ENCODE data around the gene UBE4A. TPM values are rescaled to one million over a fixed set of nuclear protein-coding genes. Genes with fewer than 3 reads are reported as not detected.

UBE4A gene
- total and polyA plus RNA-seq, 9 of the 15 experiments (the other 6 are each of a cell fraction or from before 2014, with no cell fraction given) = 13.5 to 45.2 (median 26.8) TPM

DNA sequence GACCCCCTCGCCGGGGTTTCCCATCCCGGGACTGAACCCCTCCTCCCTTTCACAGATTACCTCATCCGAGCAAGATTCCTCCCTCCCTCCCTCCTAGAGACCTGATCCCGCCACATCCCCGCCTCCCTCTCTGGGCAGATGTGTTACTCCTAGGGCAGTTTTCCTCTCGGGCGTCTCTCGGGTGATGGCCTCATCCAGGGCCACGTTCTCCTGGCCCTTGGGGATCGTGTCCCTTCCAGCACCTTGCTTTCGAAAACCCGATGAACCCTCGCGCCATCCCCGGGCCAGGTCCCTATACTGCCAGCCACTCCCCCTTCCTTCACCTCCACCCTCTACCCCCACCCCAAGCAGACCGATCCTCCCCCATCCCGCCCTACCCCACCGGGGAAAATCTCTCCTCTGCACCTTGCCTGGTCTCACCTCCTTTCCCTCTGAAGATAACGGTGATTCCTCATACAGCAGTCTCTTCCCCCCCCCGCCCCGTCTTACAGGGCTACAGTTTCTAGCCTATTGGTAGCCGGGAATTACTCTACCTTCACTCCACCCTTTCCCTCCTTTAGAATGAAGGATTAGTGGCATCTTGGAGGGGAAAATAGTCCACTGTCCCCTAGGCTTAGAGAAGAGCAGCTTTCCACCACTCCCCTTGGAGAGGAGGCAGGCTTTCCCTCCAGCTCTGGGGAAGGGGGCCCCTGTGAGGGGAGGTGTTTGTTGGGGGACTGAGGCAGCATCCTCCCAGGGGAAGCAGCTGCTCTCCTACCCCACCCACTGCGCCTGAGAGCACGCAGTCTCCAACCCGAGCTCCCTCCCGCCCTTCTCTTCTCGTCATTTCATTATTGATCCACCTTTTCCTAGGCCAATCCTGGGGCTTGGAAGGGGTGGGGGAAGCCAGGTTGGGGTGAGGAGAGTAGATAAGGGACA is 78.1 kb downstream of the UBE4A start (continued):
- TF ChIP-seq POLR2B (IDR thresholded peaks at IDR 0.05; ENCODE audit: low read depth, partially characterized antibody) (no peak), FOSL1 (tag; conservative IDR thresholded peaks at IDR 0.05) (no peak), MIER1 (IDR thresholded peaks at IDR 0.05; ENCODE audit: low read depth) (no peak), DIDO1 (tag; IDR thresholded peaks at IDR 0.05; ENCODE audit: low read depth) (no peak), ZFX (CRISPR knock-in tag; IDR thresholded peaks at IDR 0.05) (no peak), NCOR1 (IDR thresholded peaks at IDR 0.05) (peak; percentile 77), NELFE (IDR thresholded peaks at IDR 0.05; ENCODE audit: insufficient read depth, insufficient read length) (no peak), POLR2AphosphoS2 (IDR thresholded peaks at IDR 0.05; ENCODE audit: low read length) (no peak), SAP30 (IDR thresholded peaks at IDR 0.05; ENCODE audit: borderline replicate concordance, insufficient read depth, low read depth, low read length, poor library complexity, severe bottlenecking) (peak; percentile 43), ZNF274 (IDR thresholded peaks at IDR 0.05; ENCODE audit: borderline replicate concordance, low read depth, low read length) (no peak), ZNF561 (CRISPR knock-in tag; conservative IDR thresholded peaks at IDR 0.05) (no peak), TBP (optimal IDR thresholded peaks at IDR 0.05; ENCODE audit: low read depth, low read length) (peak; percentile 27), HMG20B (CRISPR knock-in tag; IDR thresholded peaks at IDR 0.05) (no peak), ZNF583 (CRISPR knock-in tag; IDR thresholded peaks at IDR 0.05) (no peak), JUNB (CRISPR knock-in tag; conservative IDR thresholded peaks at IDR 0.05) (no peak), SP2 (IDR thresholded peaks at IDR 0.05; ENCODE audit: extremely low read depth, low read depth, low read length, poor library complexity, severe bottlenecking) (no peak), GATAD2A (IDR thresholded peaks at IDR 0.05) (no peak)
- TF ChIP-seq, protein P1, sequence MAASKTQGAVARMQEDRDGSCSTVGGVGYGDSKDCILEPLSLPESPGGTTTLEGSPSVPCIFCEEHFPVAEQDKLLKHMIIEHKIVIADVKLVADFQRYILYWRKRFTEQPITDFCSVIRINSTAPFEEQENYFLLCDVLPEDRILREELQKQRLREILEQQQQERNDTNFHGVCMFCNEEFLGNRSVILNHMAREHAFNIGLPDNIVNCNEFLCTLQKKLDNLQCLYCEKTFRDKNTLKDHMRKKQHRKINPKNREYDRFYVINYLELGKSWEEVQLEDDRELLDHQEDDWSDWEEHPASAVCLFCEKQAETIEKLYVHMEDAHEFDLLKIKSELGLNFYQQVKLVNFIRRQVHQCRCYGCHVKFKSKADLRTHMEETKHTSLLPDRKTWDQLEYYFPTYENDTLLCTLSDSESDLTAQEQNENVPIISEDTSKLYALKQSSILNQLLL (CRISPR knock-in tag; IDR thresholded peaks at IDR 0.05; ENCODE audit: borderline replicate concordance) = no peak
- TF ChIP-seq, protein P2, sequence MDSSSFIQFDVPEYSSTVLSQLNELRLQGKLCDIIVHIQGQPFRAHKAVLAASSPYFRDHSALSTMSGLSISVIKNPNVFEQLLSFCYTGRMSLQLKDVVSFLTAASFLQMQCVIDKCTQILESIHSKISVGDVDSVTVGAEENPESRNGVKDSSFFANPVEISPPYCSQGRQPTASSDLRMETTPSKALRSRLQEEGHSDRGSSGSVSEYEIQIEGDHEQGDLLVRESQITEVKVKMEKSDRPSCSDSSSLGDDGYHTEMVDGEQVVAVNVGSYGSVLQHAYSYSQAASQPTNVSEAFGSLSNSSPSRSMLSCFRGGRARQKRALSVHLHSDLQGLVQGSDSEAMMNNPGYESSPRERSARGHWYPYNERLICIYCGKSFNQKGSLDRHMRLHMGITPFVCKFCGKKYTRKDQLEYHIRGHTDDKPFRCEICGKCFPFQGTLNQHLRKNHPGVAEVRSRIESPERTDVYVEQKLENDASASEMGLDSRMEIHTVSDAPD (CRISPR knock-in tag; IDR thresholded peaks at IDR 0.05) = no peak
- TF ChIP-seq, protein P3, sequence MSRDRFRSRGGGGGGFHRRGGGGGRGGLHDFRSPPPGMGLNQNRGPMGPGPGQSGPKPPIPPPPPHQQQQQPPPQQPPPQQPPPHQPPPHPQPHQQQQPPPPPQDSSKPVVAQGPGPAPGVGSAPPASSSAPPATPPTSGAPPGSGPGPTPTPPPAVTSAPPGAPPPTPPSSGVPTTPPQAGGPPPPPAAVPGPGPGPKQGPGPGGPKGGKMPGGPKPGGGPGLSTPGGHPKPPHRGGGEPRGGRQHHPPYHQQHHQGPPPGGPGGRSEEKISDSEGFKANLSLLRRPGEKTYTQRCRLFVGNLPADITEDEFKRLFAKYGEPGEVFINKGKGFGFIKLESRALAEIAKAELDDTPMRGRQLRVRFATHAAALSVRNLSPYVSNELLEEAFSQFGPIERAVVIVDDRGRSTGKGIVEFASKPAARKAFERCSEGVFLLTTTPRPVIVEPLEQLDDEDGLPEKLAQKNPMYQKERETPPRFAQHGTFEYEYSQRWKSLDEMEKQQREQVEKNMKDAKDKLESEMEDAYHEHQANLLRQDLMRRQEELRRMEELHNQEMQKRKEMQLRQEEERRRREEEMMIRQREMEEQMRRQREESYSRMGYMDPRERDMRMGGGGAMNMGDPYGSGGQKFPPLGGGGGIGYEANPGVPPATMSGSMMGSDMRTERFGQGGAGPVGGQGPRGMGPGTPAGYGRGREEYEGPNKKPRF (IDR thresholded peaks at IDR 0.05; ENCODE audit: low read depth, low read length) = no peak
- TF ChIP-seq, protein P4, sequence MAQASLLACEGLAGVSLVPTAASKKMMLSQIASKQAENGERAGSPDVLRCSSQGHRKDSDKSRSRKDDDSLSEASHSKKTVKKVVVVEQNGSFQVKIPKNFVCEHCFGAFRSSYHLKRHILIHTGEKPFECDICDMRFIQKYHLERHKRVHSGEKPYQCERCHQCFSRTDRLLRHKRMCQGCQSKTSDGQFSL (CRISPR knock-in tag; IDR thresholded peaks at IDR 0.05) = peak; percentile 85
- TF ChIP-seq, protein P4 (tag; IDR thresholded peaks at IDR 0.05) = peak in 1 of 2 experiments; percentile 76; a peak in 1 of 4 replicates

Measured in K562 (cell line).